ENCODE data around the gene WDR20.

Gene WDR20

DNA sequence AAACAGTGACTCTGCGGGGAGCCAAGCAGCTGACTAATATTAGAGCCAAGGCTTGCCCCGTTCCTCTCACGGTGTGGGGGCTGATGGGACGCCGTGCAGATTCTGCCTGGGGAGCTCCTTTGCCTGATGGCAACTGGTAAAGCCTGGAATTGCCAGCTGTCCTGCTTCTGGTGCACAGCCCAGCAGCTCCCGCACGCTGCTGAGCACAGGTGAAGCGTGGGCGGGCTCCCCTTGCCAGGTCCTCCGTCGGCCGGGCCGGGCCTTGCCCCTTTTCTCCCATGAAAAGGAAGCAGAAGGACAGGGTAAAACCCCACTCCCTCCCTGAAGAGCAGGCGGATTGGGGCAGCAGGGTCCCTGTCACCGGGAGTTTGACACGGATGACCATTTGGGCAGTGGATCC, 79.0 kb downstream of the WDR20 start:
- no peak for DNase-seq
- Histone ChIP-seq H3K36me3 (no peaks in the 10 kb centered on the region; the same call in none of the 2 replicates), H3K4me3 (ENCODE audit: low read depth, low read length) (no peak overlapping the region), H3K27me3 (ENCODE audit: insufficient read depth, low read depth, severe bottlenecking) (no peaks in the 10 kb centered on the region), H3K9me3 (ENCODE audit: severe bottlenecking) (no peaks in the 10 kb centered on the region), H3K27ac (no peak overlapping the region)
- TF ChIP-seq, protein P1, sequence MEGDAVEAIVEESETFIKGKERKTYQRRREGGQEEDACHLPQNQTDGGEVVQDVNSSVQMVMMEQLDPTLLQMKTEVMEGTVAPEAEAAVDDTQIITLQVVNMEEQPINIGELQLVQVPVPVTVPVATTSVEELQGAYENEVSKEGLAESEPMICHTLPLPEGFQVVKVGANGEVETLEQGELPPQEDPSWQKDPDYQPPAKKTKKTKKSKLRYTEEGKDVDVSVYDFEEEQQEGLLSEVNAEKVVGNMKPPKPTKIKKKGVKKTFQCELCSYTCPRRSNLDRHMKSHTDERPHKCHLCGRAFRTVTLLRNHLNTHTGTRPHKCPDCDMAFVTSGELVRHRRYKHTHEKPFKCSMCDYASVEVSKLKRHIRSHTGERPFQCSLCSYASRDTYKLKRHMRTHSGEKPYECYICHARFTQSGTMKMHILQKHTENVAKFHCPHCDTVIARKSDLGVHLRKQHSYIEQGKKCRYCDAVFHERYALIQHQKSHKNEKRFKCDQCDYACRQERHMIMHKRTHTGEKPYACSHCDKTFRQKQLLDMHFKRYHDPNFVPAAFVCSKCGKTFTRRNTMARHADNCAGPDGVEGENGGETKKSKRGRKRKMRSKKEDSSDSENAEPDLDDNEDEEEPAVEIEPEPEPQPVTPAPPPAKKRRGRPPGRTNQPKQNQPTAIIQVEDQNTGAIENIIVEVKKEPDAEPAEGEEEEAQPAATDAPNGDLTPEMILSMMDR (IDR thresholded peaks at IDR 0.05; ENCODE audit: low read depth, low read length): no peak

DNA sequence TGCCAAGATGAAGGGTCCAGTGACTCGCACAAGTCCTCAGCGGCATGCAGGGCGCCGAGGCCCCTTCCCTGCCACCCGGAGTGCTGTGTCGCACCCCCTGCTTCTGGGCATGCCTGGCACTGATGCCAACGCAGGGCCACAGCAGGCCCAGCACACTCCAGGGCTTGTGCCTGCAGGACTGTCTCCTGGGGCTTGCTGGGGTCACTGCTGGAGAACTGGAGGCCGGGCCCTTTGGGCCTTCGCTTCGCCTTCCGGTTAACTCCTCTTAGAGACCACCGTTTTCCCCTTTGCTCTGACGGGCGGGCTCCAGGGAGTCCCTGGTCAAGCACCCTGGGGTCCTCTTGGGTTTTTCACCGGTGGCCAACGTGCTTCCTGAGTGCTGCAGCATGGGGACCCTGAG, 79.6 kb downstream of the WDR20 start:
- TF ChIP-seq, protein P1 (IDR thresholded peaks at IDR 0.05; ENCODE audit: low read depth, low read length): no peak
- no peak for DNase-seq
- Histone ChIP-seq H3K27ac (no peak overlapping the region), H3K4me3 (ENCODE audit: low read depth, low read length) (no peak overlapping the region), H3K27me3 (ENCODE audit: insufficient read depth, low read depth, severe bottlenecking) (no peaks in the 10 kb centered on the region), H3K36me3 (peaks cover 2% of the 10 kb centered on the region), H3K9me3 (ENCODE audit: severe bottlenecking) (no peaks in the 10 kb centered on the region)

DNA sequence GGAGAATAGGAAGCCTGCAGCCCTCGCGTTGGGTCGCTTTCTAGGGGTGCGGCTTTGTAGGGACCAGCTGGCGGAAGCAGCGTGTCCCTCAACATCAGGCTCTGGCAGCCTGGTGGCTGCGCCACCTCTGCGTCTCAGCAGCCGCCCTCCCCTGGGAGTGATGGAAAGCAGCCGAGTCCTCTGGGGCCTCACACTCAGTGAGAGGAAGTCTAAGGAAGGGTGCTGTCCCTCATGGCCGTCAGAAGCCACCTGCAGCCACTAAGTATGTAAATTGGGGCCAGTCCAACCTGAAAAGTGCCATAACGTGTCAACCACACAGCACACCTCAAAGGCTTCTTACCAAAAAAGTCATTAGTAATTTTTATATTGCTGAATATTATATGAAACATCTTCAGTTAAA, 80.3 kb downstream of the WDR20 start:
- Histone ChIP-seq H3K9me3 (ENCODE audit: severe bottlenecking) (no peaks in the 10 kb centered on the region), H3K36me3 (peaks cover 8% of the 10 kb centered on the region), H3K27me3 (ENCODE audit: insufficient read depth, low read depth, severe bottlenecking) (no peaks in the 10 kb centered on the region), H3K4me3 (ENCODE audit: low read depth, low read length) (no peak overlapping the region), H3K27ac (no peak overlapping the region)
- TF ChIP-seq, protein P1 (IDR thresholded peaks at IDR 0.05; ENCODE audit: low read depth, low read length): no peak
- no peak for DNase-seq

DNA sequence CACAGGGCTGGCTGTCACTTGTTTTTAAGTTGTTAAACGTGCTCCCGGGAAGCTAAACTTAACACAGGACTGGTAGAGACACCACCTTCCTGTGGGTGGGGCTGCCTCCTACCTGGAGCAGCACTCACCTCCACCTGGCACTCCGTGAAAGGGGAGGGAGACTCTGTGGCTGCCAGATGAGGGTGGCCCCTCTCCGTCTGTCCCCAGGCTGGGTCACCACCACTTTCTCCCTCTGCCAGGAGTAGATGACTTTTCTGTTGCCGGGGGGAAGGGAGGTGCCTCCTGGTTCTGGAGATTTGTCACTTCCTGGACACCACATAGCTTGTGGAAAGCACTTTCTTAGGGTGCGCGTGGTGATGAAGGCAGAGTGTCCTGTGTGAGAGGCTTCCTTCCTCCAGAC, 81.3 kb downstream of the WDR20 start:
- Histone ChIP-seq H3K36me3 (peaks cover 8% of the 10 kb centered on the region), H3K9me3 (ENCODE audit: severe bottlenecking) (no peaks in the 10 kb centered on the region), H3K4me3 (ENCODE audit: low read depth, low read length) (no peak overlapping the region), H3K27ac (no peak overlapping the region), H3K27me3 (ENCODE audit: insufficient read depth, low read depth, severe bottlenecking) (no peaks in the 10 kb centered on the region)
- TF ChIP-seq, protein P1 (IDR thresholded peaks at IDR 0.05; ENCODE audit: low read depth, low read length): no peak
- no peak for DNase-seq

DNA sequence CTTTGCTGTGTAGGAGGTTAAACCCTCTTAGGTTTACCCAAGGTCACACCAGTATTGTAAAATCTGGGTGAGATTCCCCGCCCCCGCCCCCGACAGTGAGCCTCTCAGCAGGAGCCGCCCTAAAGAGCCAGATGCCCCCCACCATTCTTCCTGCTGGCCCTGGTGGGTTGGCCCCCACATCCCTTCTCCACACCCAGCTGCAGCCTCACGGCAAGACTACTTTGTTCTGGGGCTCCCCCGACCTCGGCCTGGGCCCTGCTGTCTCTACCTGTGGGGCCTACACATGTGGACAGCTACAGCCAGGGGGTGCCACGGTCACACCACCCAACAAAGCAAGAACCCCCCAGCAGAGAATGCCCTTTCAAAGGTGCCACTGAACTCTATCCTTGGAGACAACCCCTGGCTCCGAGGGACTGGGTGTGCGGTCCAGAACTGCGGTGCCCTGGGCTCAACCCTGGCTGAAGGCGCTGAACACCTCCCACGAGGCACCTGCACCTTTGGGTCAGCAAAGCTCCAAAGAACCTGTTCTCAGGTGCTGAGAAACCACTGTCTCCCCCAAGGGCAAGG, 82.4 kb downstream of the WDR20 start:
- TF ChIP-seq, protein P1 (IDR thresholded peaks at IDR 0.05; ENCODE audit: low read depth, low read length): no peak
- Histone ChIP-seq H3K27ac (no peak overlapping the region), H3K27me3 (ENCODE audit: insufficient read depth, low read depth, severe bottlenecking) (no peaks in the 10 kb centered on the region), H3K4me3 (ENCODE audit: low read depth, low read length) (no peak overlapping the region), H3K9me3 (ENCODE audit: severe bottlenecking) (no peaks in the 10 kb centered on the region), H3K36me3 (peaks cover 8% of the 10 kb centered on the region)
- DNase-seq: no peak

DNA sequence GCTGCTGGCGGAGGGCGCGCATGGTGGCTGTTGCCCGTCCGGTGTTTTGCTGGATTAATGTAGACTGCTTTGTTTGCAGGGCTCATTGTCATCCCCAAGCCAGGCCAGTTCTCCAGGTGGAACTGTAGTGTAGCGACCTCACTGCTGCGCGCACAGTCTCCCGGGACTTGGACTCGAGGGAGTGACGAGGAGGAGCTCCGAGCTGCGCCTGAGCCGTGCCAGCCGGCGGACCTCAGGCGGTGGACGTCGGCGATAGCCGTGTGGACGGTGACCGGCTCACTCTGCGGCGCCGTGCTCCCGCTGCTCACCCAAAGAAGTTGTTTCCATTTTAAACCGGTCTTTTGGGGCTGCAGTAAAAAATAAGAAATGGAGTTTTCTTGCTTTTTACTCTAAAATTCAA, 83.1 kb downstream of the WDR20 start:
- H3K36me3 ChIP-seq: peaks cover 8% of the 10 kb centered on the region
- TF ChIP-seq, protein P1 (IDR thresholded peaks at IDR 0.05; ENCODE audit: low read depth, low read length): no peak
- H3K27ac ChIP-seq: no peak overlapping the region
- H3K4me3 ChIP-seq (ENCODE audit: low read depth, low read length): no peak overlapping the region
- no peak for DNase-seq
- H3K27me3 ChIP-seq (ENCODE audit: insufficient read depth, low read depth, severe bottlenecking): no peaks in the 10 kb centered on the region
- no peaks in the 10 kb centered on the region for H3K9me3 ChIP-seq (ENCODE audit: severe bottlenecking)

Measured in WERI-Rb-1 (cell line).